DMS114 treated with DMSO at 0.1 percent for 48 hours (cell line): Measurements from ENCODE around the gene PHF2.

Source experiments
- DNase-seq: peaks from one replicate; lab custom pipeline; 2025; ENCODE audit not compliant: unreplicated experiment; lab: John Stamatoyannopoulos, UW

The PHF2 gene

DNA sequence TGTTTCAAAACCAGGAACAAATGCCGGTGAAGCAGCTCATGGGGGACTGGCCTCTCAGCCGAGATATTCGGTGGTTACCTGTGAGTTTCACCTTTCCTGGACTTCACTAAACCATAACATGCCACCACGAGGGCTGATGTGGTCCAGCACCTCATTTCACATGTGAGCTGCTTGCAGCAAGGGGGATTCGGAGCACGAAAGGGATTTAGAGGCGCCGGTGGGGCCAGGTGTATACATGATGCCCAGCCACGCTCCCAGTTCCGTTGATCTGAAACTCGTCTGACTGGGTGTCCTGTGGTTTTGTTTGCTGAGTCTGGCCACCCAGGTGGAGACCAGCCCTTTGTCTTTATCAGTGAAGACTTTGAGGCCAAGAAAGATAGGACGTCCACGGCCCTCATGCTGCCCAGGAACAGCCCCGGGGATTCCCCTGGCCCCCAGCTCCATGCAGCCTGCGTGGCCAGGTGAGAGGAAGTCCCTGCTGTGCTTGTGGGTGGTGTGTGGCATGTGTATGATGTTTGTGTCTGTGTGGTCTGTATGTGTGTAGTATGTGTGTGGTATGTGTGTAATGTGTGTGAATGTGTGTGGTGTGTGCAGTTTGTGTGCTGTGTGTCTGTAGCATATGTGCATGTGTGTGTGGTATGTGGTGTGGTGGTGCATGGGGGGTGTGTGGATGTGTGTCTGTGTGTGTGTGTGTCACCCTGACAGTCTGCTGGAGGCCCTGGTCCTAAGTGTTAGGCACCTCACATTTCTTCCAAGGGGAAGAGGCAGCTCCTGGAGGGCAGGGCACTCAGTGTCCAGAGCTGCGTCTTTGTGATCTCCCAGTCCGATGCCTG lies 23.4 kb downstream of the PHF2 start:
- no peak for DNase-seq

DNA sequence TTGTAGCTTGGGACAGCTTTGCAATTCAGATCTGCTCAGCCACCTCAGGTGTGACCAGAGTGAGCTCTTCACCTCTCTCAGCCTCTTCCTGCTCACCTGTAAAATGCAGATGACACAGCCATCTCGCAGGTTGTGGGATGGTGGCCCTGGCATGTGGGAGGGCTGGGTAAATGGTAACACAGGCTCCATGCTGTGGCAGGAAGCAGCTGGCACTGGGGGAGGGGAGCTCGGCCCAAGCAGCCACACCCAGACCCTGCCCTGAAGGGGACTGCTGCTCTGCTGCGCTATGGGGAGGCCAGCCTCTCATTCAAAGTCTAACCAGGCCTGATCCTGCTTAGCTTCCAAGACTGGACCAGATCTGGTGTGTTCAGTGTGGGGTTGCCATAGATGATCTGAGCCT lies 24.1 kb downstream of the PHF2 start:
- no peak for DNase-seq

DNA sequence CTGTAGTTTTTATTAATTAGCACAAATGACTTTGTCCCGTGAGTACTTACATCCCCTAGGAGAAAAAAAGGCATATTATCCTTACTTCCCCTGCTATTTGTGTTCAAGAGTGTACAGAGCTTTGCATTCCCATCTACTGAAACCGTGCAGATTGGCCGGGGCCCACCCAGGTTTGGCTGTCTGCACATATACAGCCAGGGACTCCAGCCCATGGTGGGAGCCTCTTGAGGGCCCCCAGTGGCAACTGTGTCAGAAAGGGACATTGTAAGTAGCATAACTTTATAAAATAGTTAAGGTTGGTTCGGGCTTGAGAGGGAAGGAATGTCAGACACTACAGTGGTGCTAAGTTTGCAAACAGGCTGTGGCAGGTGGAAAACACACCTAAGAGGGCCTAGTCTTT lies 24.7 kb downstream of the PHF2 start:
- no peak for DNase-seq

DNA sequence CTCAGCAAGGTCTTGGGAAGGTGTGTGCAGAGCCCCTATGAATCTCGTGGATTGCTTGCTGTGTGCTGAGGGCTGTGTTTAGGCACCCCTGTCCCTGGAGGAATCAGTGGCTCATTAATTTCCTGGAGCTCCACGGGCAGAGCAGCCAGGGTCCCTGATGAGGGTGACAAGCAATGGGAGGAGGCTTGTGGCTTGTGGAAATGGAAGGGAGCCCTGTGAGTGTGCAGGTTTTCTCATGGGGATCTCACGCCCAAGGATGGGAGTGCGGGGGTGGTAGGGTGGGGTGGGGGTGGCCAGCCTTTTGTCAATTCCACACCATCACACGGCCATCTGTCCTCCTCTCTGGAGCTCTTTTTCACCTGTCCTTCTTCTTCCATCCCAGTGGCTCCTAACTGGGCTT lies 25.3 kb downstream of the PHF2 start:
- no peak for DNase-seq

DNA sequence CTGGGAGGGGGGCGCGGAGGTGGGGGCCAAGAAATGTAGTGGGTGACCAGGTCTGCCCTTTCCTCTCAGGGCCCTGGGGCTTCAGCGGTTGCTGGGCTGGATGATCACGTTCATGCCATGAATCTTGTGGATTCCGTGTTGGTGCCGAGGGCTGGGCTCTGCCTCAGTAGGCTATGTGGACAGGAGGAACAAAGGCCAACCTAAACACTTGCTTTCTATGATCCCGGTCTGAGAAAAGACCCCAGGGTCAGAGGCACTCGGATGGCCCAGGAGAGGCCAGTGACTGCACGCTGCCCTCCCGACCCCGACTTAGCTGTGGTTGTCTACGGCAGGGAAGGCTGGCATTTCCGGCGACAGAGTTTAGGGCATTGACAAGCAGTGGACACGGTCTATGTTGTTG lies 26.6 kb downstream of the PHF2 start:
- DNase-seq, result no peak

DNA sequence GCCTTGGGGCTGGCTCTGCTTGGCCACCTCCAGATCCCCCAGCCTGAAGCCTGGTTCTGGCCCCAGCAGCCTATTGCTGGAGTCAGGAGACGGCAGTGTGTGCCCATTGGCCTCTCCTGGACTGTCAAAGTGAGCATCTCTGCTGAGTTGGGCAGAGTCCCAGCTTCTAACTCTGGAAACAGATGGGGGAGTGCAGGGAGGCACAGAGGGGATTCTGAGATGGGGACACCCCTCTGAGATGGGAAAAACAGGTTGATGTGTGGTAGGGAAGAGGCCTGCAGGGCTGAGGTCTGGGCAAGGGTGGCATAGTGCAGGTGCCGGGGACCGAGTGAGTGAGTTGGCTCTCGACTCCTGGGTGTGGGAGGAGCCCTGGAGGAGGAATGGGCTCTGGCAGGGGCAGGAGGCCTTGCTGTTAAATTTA lies 27.5 kb downstream of the PHF2 start:
- no peak for DNase-seq

DNA sequence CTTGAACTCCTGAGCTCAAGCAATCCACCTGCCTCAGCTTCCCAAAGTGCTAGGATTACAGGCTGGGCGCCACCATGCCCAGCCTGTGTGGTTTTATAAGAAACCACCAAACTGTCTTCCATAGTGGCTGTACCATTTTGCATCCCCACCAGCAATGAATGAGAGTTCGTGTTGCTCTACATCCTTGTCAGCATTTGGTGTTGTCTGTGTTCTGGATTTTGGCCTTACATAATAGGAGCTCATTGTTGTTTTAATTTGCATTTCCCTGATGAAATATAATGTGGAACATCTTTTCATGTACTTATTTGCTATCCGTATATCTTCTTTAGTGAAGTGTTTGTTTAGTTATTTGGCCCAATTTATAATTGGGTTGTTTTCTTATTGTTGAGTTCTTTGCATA lies 29.8 kb downstream of the PHF2 start:
- DNase-seq, result no peak

DNA sequence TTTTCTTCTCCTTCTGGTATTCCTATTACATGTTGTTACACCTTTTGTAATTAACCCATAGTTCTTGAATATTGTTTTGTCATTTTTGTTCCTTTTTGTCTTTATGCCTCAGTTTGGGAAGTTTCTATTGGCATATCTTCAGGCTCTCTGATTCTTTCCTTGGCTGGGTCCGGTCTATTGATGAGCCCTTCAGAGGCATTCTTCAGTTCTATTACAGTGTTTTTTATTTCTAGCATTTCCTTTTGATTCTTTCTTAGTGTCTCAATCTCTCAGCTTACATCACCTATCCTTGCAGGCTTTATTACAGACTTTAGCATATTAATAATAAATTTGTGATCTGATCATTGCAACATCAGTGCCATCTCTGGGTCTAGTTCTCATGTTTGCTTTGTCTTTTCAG lies 33.8 kb downstream of the PHF2 start:
- DNase-seq, result no peak

DNA sequence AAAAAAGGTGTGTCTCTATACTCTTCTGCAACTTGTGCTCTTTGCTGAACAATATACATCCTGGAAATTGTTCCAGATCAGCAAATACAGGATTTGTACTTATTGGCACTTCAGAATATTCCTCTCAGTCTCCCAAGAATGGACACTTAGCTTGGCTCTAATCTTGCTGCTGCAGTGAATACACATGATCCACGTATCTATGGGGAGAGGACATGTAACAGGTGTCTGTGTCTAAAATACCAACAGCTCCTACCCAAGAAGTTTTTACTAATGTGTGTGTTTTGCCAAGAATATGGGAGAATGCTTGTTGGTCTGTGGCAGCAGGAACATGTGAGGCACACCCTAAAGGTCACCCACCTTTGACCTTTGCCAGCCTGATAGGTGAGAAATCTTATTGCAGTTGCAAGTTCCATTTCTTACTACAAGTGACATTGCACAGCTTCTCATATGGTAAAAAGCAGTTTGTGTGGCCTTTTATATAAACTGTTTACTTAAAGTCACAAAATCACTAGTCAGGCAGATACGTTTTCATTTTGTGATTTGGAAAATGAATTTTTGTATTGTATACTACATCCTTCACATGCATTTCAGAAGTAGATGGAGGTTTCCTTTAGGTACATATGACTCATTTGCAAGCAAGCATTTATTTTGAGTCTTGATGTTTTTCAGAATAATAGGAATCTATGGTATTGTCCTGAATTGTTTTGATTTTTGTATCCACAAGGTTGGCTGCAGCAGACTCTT lies 35.8 kb downstream of the PHF2 start:
- no peak for DNase-seq

DNA sequence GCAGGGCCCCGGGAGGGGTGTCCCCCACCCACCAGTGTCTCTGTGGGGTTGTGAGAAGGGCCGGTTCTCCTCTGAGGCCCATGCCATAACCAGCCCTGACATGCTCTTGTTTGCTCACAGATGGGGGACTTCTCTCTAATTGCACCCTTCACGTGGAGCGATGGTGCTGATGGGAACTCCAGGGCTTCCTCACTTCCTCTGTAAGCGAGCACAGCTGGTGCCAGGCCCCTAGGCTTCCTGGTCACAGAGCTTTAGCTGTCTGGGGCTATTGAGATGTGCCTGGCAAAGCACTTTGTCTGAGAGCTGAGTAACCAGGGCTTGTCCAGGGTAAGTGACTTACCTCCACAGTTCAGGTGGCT lies 36.4 kb downstream of the PHF2 start:
- no peak for DNase-seq

DNA sequence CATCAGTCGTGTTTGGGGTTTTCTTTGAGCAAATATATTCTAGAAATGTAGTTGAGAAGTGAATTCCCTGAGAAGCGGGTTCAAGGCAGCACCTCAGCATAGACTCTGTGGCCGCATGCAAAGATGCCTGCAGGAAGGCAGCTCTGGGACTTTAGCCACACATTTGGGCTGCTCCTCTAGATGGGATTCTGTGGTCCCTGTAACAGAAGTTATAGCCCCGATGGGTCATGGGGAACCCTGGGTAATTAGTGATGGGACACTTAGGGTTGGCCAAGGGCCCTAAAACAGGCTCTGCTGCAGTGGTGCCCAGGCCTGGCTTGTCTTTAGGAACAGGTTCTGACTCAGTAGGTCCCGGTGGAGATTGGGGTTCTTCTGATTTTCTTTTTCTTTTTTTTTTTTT lies 36.8 kb downstream of the PHF2 start:
- DNase-seq, result no peak

DNA sequence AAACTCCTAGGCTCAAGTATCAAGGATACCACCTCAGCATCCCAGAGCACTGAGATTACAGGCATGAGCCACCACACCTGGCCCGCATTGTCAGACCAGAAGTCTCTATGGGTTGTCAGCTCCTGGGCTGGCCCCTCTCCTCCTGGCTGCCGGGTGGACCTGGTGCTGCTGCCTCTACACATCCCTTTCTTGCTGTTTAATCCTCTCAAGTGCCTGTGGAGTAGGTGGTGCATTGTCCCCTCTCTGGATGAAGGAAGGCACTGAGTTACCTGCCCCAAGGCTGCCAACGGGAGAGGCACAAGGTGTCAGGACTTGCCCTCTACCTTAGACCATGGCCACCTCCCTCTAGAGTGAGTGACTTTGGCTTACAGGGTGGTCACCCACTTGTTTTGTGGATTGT lies 37.4 kb downstream of the PHF2 start:
- no peak for DNase-seq

DNA sequence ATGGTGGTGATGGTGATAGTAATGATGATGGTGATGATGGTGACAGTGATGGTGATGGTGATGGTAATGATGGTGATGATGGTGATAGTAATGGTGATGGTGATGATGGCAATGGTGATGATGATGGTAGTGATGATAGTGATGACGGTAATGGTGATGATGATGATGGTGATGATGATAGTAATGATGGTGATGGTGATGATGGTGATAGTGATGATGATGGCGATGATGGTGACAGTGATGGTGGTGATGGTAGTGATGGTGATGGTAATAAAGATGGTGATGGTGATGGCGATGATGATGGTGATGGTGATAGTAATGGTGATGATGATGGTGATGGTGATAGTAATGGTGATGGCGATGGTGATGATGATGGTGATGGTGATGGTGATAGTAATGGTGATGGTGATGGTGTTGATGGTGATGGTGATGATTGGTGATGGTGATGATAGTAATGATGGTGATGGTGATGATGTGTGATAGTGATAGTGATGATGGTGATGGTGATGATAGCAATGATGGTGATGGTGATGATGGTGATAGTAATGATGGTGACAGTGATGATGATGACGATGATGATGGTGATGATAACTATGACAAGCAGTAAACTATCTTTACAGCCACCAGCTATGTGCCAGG lies 38.6 kb downstream of the PHF2 start:
- no peak for DNase-seq

DNA sequence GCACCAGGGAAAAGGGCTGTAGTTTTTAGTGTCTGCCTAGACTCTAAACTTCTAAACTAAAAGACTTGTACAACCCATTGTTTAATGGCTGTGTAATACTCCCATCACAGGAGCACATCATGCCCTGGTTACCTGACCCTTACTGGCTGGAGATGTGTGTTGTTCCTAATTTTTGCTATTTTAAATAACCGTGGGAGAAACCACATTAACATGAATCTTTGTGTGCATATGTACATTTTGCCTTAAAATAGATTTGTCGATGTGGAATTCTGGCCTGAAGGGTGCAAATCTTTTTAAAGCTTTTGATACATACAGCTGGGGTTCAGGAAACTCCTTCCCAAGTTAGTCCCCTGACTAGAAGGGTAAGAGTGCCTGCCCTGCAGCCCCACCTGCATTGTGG lies 39.7 kb downstream of the PHF2 start:
- no peak for DNase-seq

DNA sequence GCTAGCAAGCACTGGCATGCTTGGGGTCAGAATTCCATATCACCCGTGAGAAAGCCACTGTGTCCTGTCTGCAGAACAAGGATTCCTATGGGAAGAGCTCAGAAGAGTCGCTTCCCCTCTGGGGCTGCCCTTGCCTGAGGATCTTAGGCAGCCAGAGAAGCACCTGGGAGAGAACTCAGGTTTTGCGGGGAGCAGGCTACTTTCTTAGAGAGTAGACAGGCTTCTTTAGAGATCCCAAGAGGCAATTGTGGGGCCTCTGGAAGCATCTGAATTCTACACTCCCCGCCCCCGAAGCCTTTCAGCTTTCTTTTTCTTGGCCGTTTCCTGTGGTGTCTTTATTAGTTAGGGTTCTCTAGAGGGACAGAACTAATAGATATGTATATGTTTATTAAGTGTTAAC lies 40.9 kb downstream of the PHF2 start:
- DNase-seq, result no peak

DNA sequence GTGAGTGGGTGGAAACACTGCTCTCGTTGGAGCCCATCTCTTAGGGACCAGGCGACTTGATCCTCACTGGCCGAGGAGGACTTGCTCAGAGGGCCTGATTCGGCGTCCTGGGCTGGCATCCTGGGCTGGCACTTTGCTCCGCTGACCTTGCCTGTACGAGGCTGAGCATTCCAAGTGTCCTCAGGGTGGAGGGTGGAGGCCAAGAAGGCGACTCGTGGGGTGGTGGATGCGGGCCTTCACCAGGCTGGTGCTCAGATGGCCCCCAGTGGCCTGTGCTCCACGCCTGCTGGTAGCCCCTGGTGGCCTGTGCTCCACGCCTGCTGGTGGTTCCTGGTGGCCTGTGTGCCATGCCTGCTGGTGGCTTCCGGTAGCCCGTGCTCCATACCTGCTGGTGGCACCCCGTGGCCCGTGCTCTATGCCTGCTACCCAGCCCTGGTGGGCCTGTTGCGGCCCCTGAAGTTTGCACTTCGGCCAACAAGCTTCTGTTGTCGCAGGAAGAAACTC lies 42.9 kb downstream of the PHF2 start:
- DNase-seq, result no peak

DNA sequence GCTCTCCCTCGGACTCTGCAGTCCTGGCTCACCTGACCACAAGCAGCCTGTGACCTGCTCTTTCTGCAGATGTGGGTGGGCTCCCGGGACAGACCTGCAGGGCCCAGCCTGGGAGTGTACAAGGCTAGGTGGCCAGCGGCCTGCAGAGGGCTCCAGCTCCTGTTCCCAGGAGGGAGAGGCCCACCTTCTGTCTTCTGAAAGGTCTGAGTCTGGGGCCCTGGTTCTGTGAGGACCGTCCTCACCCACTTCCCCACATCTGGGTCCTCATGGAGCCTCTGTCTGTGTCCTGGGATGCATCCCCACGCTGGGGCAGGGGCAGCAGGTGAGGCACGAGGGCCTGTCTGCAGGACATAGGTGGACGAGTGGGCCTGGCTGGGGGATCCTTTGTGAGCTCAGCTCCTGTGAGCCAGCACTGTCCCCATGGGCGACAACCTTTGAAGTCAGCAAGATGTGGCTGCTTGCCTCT lies 43.7 kb downstream of the PHF2 start:
- DNase-seq, result no peak

DNA sequence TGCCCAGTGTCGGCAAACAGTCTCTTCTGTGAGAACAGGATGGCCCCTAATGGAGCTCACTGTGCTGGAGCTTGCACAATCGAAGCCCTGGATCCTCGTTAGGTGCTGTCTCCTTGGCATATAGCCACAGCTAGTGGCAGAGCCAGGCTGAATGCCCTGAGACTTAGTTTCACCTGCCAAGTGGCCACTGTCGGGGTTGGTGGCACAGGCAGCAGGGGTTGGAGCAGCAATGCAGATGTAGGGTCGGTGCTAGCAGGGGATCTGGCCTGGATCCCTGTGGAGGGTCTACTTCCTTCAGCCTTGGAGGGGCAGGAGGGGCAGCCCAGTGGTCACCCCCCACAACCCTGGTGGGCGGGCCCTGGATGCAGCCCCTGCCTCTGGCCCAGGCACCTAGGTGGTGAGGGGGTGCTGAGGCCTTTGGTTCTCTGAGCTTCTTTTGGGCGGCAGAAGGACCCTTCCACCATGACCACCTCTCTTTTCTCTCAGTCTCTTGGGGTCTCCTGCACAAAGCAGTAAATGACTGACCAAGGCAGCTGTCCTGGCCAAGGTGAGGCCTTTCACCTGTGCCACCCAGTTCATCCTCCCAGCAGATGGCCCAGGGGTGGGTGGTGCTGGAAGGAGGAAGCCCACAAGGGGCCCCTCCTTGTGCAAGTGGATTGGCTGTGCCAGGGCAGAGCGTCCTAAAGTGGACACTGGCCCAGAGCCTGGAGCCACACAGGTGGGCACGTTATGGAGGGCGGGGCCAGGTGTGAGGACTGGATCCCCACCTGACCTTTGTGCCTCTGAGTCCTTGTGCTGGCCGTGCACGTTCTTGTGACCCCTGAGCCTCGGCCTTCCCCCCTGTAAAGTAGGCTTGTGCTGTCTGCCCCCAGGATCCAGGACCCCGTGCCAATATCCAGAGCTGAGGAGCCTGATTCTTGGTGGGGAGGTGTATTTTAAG lies 44.8 kb downstream of the PHF2 start:
- DNase-seq, result no peak

DNA sequence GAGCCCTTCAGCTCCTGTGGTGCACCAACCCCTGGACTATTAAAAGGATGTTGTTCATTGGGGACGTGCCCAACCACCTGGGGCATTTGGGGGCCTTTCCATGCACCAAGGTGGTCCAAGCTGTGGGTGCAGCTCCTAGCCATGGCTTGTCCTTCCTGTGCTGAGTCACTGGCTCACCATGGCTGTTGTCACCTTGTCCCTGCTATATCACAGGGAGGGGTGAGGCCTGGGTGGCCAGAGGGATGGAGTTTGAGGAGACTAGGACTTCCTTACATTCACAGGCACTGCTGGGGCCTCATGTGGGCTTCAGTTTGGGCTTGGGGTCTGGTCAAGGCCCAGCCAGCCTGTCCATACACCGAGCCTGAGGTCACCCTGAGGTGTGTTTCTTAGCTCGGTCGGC lies 45.5 kb downstream of the PHF2 start:
- no peak for DNase-seq

DNA sequence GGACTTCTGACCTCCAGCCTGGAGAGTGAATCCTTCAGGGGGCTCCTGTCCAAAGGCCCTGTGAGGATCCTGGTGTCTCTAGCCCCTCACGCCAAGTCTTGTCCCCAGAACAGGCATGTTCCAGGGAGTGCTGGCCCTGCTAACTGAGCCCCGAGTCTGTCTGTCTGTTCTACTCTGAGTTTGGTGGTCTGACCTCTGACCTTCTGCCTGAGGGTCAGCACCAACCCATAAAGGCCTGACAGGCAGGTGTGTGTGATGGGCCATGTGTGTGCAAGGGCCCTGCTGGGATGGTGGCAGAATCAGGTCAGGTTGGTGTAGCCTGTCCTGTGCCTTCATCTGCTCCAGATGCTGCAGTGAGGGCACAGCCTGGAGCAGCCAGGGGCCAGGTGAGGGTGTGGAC lies 46.3 kb downstream of the PHF2 start:
- no peak for DNase-seq

DNA sequence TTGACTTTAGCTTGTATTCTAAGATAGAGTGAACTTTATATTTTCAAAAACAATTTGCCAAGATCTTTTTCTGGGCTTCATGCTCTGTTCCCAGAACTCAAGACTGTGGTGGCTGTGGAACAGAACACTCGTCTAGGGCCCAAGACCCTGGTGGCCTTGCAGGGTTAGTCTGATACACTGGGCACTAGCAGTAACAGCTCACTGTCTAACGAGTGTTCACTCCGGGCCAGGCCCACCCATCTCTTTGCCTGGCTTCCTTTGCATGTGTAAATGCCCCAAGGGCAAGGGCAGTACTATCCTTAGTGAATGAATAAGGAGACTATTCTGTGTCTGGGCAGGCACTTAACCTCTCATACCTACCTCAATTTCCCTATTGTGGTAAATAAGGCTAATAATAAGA lies 47.4 kb downstream of the PHF2 start:
- DNase-seq, result no peak
